ENCODE results near the gene HS6ST2.

The HS6ST2 gene

GRCh38 chrX:132842460-132843238 lies 115.8 kb downstream of the HS6ST2 start:
- DNase-seq, result no peak

- DNase-seq, result no peak
Observed at GRCh38 chrX:132837967-132838366, 120.5 kb downstream of the HS6ST2 start.

GRCh38 chrX:132837126-132837525 lies 121.3 kb downstream of the HS6ST2 start:
- no peak for DNase-seq

- DNase-seq, result no peak
Observed at GRCh38 chrX:132836471-132836870, 122.0 kb downstream of the HS6ST2 start.

GRCh38 chrX:132834741-132835140 lies 123.7 kb downstream of the HS6ST2 start:
- no peak for DNase-seq

GRCh38 chrX:132834109-132834508 lies 124.3 kb downstream of the HS6ST2 start:
- DNase-seq, result no peak

GRCh38 chrX:132833373-132833772 lies 125.1 kb downstream of the HS6ST2 start:
- no peak for DNase-seq

- no peak for DNase-seq
Observed at GRCh38 chrX:132831336-132831973, 127.0 kb downstream of the HS6ST2 start.

- DNase-seq, result no peak
Observed at GRCh38 chrX:132822634-132823012, 135.8 kb downstream of the HS6ST2 start.

- DNase-seq, result no peak
Observed at GRCh38 chrX:132821974-132822633, 136.3 kb downstream of the HS6ST2 start.

GRCh38 chrX:132820675-132821074 lies 137.8 kb downstream of the HS6ST2 start:
- no peak for DNase-seq

- DNase-seq, result no peak
Observed at GRCh38 chrX:132819711-132820264, 138.6 kb downstream of the HS6ST2 start.

GRCh38 chrX:132818638-132819037 lies 139.8 kb downstream of the HS6ST2 start:
- no peak for DNase-seq

GRCh38 chrX:132815643-132816042 lies 142.8 kb downstream of the HS6ST2 start:
- no peak for DNase-seq

- DNase-seq, result no peak
Observed at GRCh38 chrX:132810964-132811712, 147.3 kb downstream of the HS6ST2 start.

GRCh38 chrX:132810488-132810887 lies 147.9 kb downstream of the HS6ST2 start:
- DNase-seq, result no peak

- DNase-seq, result no peak
Observed at GRCh38 chrX:132809581-132809980, 148.8 kb downstream of the HS6ST2 start.

GRCh38 chrX:132807411-132808030 lies 150.9 kb downstream of the HS6ST2 start:
- no peak for DNase-seq

- DNase-seq, result no peak
Observed at GRCh38 chrX:132802033-132802432, 156.4 kb downstream of the HS6ST2 start.

- DNase-seq, result no peak
Observed at GRCh38 chrX:132795181-132795580, 163.2 kb downstream of the HS6ST2 start.

- no peak for DNase-seq
Observed at GRCh38 chrX:132791714-132792113, 166.7 kb downstream of the HS6ST2 start.

GRCh38 chrX:132790329-132790728 lies 168.1 kb downstream of the HS6ST2 start:
- DNase-seq, result no peak

- no peak for DNase-seq
Observed at GRCh38 chrX:132786217-132786616, 172.2 kb downstream of the HS6ST2 start.
